Osteoblast (primary cell): Measurements from ENCODE around the gene WHAMM. TPM values are rescaled to one million over a fixed set of nuclear protein-coding genes. Genes with fewer than 3 reads are reported as not detected.

Experiments used
- DNase-seq: peaks from one replicate; pipeline ENCODE4 v3.0.0; 2011; ENCODE audit warnings: low spot score, mixed read lengths; ENCODE audit not compliant: insufficient read length; ENCODE audit errors: missing footprints
- H2AFZ ChIP-seq: 2 replicates; pipeline ENCODE4 v1.6.0; 2011; ENCODE audit warnings: mild to moderate bottlenecking, low read length
- H3K27ac ChIP-seq: 2 replicates; pipeline ENCODE4 v1.5.1; 2011; ENCODE audit warnings: mild to moderate bottlenecking, low read depth, low read length, moderate library complexity
- H3K27me3 ChIP-seq: 2 replicates; pipeline ENCODE4 v1.6.0; 2012; ENCODE audit warnings: mild to moderate bottlenecking, control low read depth, inconsistent platforms, low read length, moderate library complexity; ENCODE audit not compliant: insufficient read depth
- H3K36me3 ChIP-seq: 2 replicates; pipeline ENCODE4 v1.5.1; 2011; ENCODE audit warnings: mild to moderate bottlenecking, low read length, control low read depth, moderate library complexity; ENCODE audit not compliant: insufficient read depth
- H3K4me1 ChIP-seq: 2 replicates; pipeline ENCODE4 v1.5.1; 2011; ENCODE audit warnings: mild to moderate bottlenecking, low read length, control low read depth, moderate library complexity; ENCODE audit not compliant: insufficient read depth
- H3K4me2 ChIP-seq: 2 replicates; pipeline ENCODE4 v1.6.0; 2011; ENCODE audit warnings: mild to moderate bottlenecking, low read length; ENCODE audit not compliant: insufficient read depth
- H3K4me3 ChIP-seq: fragments of 200-600 bp; sonication (generic); 3 replicates; pipeline ENCODE4 v1.5.1; 2012; ENCODE audit warnings: mild to moderate bottlenecking, low read length, inconsistent platforms; ENCODE audit not compliant: insufficient read depth
- H3K79me2 ChIP-seq: 2 replicates; pipeline ENCODE4 v1.6.0; 2012; ENCODE audit warnings: mild to moderate bottlenecking, low read length, control low read depth, inconsistent platforms; ENCODE audit not compliant: insufficient read depth
- H3K9me3 ChIP-seq: 2 replicates; pipeline ENCODE4 v1.5.1; 2011; ENCODE audit warnings: low read depth, low read length, control low read depth
- H4K20me1 ChIP-seq: 2 replicates; pipeline ENCODE4 v1.6.0; 2012; ENCODE audit warnings: mild to moderate bottlenecking, low read length, control low read depth; ENCODE audit not compliant: insufficient read depth
- CTCF ChIP-seq: IDR thresholded peaks from 2 replicates; pipeline ENCODE4 v1.5.1; 2011; ENCODE audit warnings: mild to moderate bottlenecking, low read depth, low read length, moderate library complexity; ENCODE audit errors: extremely low read depth
- total RNA-seq: library from RNA; depleted of rRNA; stranded (reverse); fragments of >200 nt; gene quantifications from 2 replicates; pipeline ENCODE4 v1.2.3, GENCODE V29; 2012

Gene WHAMM
- total RNA-seq, 1 donor: 8.3 TPM

GRCh38 chr15:82849556-82850512 is 40.4 kb downstream of the WHAMM start:
- H3K79me2 ChIP-seq: no peaks in the 10 kb centered on the region
- H4K20me1 ChIP-seq: no peaks in the 10 kb centered on the region
- peaks cover 5% of the 10 kb centered on the region for H3K4me1 ChIP-seq
- H3K27ac ChIP-seq: no peak overlapping the region
- no peaks in the 10 kb centered on the region for H3K27me3 ChIP-seq
- H3K36me3 ChIP-seq: no peaks in the 10 kb centered on the region
- peak; percentile 86 for TF ChIP-seq CTCF
- no peaks in the 10 kb centered on the region for H3K9me3 ChIP-seq
- peak overlapping the region; percentile 66 for H3K4me2 ChIP-seq
- peak overlapping the region; percentile 39 for H3K4me3 ChIP-seq
- DNase-seq: peak; percentile 93
- peak overlapping the region; percentile 79 for H2AFZ ChIP-seq

- Histone ChIP-seq H2AFZ (no peak overlapping the region), H3K79me2 (no peaks in the 10 kb centered on the region), H3K36me3 (no peaks in the 10 kb centered on the region), H3K9me3 (no peaks in the 10 kb centered on the region), H3K4me1 (peaks cover 5% of the 10 kb centered on the region), H3K27ac (no peak overlapping the region), H3K4me3 (no peak overlapping the region), H3K4me2 (no peak overlapping the region), H3K27me3 (no peaks in the 10 kb centered on the region), H4K20me1 (no peaks in the 10 kb centered on the region)
- TF ChIP-seq CTCF: no peak
- DNase-seq: no peak
Measured at GRCh38 chr15:82850731-82851130, 41.3 kb downstream of the WHAMM start.

GRCh38 chr15:82851306-82851850 is 42.0 kb downstream of the WHAMM start:
- Histone ChIP-seq H3K4me3 (no peak overlapping the region), H3K27me3 (no peaks in the 10 kb centered on the region)
- no peak for TF ChIP-seq CTCF

GRCh38 chr15:82851981-82852511 is 42.6 kb downstream of the WHAMM start:
- Histone ChIP-seq H3K4me3 (no peak overlapping the region), H3K9me3 (no peaks in the 10 kb centered on the region), H3K4me1 (peaks cover 5% of the 10 kb centered on the region), H3K27me3 (no peaks in the 10 kb centered on the region), H3K4me2 (no peak overlapping the region), H2AFZ (no peak overlapping the region), H4K20me1 (no peaks in the 10 kb centered on the region), H3K36me3 (no peaks in the 10 kb centered on the region), H3K27ac (no peak overlapping the region), H3K79me2 (no peaks in the 10 kb centered on the region)
- DNase-seq: peak; percentile 80
- no peak for TF ChIP-seq CTCF

More at GRCh38 chr15:82851306-82851850, 42.0 kb downstream of the WHAMM start:
- no peak for DNase-seq
- H3K4me1 ChIP-seq: peaks cover 5% of the 10 kb centered on the region
- no peaks in the 10 kb centered on the region for H3K9me3 ChIP-seq
- H3K27ac ChIP-seq: no peak overlapping the region
- no peaks in the 10 kb centered on the region for H3K36me3 ChIP-seq
- H3K79me2 ChIP-seq: no peaks in the 10 kb centered on the region
- no peak overlapping the region for H3K4me2 ChIP-seq
- no peaks in the 10 kb centered on the region for H4K20me1 ChIP-seq
- H2AFZ ChIP-seq: no peak overlapping the region
